Muscle of back (tissue), 11 donors: ENCODE data around the gene POLR2H. TPM values are rescaled to one million over a fixed set of nuclear protein-coding genes. Genes with fewer than 3 reads are reported as not detected.

ENCODE experiments used
- DNase-seq, 3 donors: peaks; one replicate each; pipeline versions ENCODE4 v3.0.0 to v3.0.0-alpha.2; 2013
- polyA plus RNA-seq, 10 donors: library from polyadenylated mRNA; unstranded; fragments of 120-200 nt; gene quantifications; one replicate each; pipeline ENCODE4 v1.2.1, GENCODE V29; 2013; ENCODE audit not compliant: insufficient read length in 10 of 10

The POLR2H gene
- polyA plus RNA-seq, 10 donors: 40.0 to 61.4 (median 43.8) TPM

GRCh38 chr3:184368116-184368515 is 6.6 kb downstream of the POLR2H start:
- DNase-seq: no peak

GRCh38 chr3:184368586-184369183 is 7.2 kb downstream of the POLR2H start:
- peak in 1 of 3 donors; percentile 56 for DNase-seq

GRCh38 chr3:184371570-184372018 is 10.1 kb downstream of the POLR2H start:
- peak; percentile 84 to 93 (median 88) for DNase-seq

DNA sequence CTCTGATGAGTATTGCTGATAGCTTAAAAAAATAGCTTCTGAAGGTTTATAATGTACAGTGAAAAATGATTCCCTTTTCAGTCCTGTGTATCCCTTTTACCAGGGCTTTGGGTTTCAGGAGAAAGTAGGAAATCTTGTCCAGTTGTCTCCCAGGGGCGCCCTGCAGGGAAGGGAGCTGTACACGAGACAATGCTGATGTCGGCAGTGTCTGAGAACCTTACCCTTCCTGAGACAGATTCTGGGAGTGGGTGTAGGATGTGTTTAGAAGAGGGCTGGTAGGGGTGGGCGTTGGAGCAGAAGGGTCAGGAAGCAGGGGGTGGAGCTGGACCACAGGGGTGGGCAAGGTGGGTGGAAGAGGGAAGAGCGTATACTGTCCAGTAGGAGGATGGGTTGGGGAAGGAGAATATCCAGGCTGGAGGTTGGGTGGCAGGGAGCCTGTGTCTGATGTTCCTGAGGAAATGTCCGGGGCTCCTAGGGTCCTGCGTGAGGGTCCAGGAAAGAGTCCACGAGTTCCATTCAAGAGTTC is 10.8 kb downstream of the POLR2H start:
- no peak for DNase-seq

- no peak for DNase-seq
These were observed 11.4 kb downstream of the POLR2H start for GRCh38 chr3:184372911-184373310.

- no peak for DNase-seq
These were observed 11.9 kb downstream of the POLR2H start for GRCh38 chr3:184373422-184373821.

DNA sequence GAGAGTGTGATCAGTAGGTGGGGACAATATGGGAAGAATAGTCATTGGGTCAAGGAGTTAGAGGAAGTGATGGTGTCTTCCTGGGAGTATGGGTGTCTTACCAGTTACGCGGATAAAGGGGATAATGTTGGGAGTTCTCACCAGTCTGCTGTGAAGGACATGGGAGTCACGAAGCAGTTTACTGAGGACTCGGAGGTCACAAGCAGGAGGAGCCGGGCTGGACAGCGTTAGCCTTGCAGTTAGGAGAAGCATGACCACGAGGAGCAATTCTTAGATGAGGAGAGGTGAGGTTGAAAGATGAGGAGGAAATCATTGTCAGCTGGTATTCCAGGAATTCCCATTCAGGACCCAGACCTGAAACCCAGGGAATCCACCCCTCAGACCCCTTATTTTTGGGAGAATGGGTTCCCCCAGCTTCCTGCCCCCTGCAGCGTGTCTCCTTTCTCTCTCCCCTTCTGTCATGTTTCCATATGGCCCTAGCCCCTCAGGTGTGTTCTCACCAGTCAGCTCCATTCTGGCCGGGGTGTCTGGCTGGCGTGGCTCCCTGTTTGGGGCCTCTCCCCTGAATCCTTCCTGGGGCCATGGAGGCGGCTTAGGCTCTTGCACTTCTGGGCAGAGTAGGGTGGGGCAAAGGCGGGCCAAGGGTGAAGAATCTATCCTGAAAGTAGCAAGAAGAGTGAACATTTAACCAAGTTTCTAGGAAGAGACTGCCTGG is 14.4 kb downstream of the POLR2H start:
- DNase-seq: no peak

DNA sequence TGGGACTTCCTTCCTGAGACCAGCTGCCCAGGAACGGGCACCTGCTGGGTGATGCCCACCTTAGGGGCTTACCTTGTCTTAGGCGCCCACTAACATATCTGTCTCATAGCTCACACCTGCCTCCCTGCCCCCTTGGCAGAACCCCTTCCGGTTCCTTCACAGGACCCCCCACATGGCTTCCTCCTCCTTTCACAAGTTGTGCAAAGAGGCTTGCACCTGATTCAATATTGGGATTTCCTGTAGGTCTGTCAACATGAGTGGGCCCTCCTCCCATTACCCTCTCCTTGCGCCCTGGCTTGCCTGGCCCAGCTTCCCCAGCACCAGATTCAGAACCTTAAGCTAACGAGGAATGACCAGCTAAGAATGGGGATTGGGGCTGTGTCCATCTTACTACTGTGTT is 15.9 kb downstream of the POLR2H start:
- DNase-seq: no peak

- no peak for DNase-seq
These were observed 16.5 kb downstream of the POLR2H start, which contains the start of gene THPO for GRCh38 chr3:184377882-184378445. Gene THPO, minus strand, starts transcription at chr3:184378207. Its CDS starts 1,948 bp downstream, at chr3:184376259.

DNA sequence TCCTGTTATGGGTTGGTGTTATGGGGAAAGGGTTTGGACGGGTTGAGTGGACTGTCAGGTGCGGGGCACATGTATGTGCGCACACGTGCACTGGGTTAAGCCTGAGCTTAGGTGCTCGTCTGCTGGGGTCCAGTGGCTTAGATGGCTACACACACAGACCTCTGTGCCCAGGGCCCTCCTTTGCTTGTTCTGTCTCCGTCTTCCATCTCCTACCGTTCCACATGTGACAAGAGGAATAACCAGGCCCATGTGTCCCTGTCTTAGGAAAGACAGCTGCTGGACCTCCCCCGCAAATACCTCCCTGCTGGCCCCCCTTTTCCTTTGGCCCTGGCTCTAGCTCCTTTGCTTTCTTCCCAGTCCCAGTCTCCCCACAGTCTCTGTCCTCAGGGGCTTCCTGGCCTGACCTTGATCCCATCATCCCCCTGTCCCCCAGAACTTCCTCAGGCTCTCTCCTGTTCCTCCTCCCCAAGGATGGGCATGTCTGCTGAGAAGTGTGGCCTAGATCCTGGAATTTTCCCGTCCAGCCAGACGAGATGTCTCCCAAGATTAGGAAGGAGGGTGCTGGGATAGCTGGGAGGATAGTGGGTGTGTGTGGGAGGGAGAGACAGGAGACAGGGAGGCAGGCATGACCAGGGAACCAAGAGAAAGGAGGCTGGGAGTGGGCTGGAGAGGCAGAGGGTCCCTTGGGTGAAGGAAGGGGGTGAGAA is 17.3 kb downstream of the POLR2H start:
- DNase-seq: peak in 1 of 3 donors; percentile 73

- peak in 1 of 3 donors; percentile 78 for DNase-seq
These were observed 18.1 kb downstream of the POLR2H start, which contains the start of gene CHRD for GRCh38 chr3:184379358-184380184. Gene CHRD, plus strand, starts transcription at chr3:184380054. Its CDS starts 265 bp downstream, at chr3:184380319.

- peak; percentile 68 to 90 (median 86) for DNase-seq
These were observed 18.7 kb downstream of the POLR2H start for GRCh38 chr3:184380185-184380626.

GRCh38 chr3:184380627-184381260 is 19.2 kb downstream of the POLR2H start:
- peak in 1 of 3 donors; percentile 70 for DNase-seq

DNA sequence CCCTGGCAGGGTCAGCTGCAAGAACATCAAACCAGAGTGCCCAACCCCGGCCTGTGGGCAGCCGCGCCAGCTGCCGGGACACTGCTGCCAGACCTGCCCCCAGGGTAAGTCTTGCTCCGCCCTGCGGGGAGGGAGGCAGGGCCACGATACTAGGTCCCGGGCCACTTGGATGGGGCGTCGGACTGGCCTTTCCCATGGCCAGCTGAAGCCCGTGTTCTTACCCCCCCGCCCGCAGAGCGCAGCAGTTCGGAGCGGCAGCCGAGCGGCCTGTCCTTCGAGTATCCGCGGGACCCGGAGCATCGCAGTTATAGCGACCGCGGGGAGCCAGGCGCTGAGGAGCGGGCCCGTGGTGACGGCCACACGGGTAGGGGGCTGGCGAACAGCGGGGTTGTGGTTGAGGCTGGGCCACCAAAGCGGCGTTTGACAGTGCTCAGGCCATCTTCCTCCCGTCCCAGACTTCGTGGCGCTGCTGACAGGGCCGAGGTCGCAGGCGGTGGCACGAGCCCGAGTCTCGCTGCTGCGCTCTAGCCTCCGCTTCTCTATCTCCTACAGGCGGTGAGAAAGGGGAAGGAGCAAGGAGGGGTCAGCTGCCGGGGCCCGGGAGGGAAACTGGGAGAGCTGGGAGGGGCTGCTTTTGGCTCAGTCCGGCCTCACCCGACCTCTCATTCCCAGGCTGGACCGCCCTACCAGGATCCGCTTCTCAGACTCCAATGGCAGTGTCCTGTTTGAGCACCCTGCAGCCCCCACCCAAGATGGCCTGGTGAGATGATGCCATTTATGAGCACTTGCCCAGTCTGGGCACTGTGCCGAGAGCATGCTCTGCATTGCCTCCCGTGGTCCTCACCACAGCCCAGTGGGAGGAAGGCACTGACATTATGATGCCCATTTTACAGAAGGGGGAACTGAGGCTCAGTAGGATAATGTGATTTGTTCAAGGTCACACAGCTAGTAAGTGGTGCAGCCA is 20.0 kb downstream of the POLR2H start:
- peak in 1 of 3 donors; percentile 72 for DNase-seq

GRCh38 chr3:184382326-184383032 is 21.0 kb downstream of the POLR2H start:
- no peak for DNase-seq

DNA sequence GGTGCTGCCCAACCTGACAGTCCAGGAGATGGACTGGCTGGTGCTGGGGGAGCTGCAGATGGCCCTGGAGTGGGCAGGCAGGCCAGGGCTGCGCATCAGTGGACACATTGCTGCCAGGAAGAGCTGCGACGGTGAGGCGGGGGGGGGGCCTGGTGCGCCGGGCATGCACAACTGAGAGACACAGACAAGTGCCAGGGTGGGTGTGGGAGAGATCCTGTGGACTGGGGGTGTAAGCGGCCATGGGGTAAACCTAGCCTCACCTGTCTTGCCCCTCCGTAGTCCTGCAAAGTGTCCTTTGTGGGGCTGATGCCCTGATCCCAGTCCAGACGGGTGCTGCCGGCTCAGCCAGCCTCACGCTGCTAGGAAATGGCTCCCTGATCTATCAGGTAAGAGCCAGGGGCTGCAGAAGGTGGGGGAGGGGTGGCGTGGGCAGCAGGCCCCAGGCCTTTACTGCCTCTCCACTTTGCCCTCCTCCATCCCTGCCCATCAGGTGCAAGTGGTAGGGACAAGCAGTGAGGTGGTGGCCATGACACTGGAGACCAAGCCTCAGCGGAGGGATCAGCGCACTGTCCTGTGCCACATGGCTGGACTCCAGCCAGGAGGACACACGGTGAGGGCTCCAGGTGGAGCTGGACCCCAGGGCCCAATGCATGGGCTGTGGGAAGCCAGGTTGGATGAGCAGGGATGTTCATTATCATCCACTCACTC is 21.7 kb downstream of the POLR2H start:
- DNase-seq: no peak

DNA sequence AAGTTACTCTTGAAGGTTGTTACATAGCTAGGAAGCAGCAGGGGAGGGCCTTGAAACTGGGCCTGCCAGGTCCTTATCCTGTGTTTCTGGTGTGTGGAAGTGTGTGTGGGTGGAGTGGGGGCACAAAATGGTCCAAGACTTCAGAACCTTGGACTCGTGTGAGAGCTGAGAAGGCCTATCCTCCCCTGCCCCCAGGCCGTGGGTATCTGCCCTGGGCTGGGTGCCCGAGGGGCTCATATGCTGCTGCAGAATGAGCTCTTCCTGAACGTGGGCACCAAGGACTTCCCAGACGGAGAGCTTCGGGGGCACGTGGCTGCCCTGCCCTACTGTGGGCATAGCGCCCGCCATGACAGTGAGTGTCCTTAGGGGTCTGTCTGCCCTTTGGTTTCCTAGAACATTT is 22.8 kb downstream of the POLR2H start:
- no peak for DNase-seq
